Tibial nerve (tissue), 4 donors: Measurements from ENCODE around the gene SHLD1.

Experiments used
- CTCF ChIP-seq, 5 experiments: fragments of 200-600 bp in 3 of 5; fragments of 450-650 bp in 2 of 5; sonication (generic) in 3 of 5; IDR thresholded peaks; one replicate each; pipeline ENCODE4 v1.5.1; 2016 to 2019; ENCODE audit warnings: antibody characterized with exemption in 5 of 5, mild to moderate bottlenecking in 3 of 5, moderate library complexity in 2 of 5
- EP300 ChIP-seq, 2 donors: sonication (generic); formaldehyde crosslinking; IDR thresholded peaks; one replicate each; pipeline ENCODE4 v1.6.1; 2017; ENCODE audit warnings: antibody characterized with exemption in 2 of 2, mild to moderate bottlenecking in 1 of 2
- POLR2A ChIP-seq, 2 donors: fragments of 450-650 bp; IDR thresholded peaks; one replicate each; pipeline ENCODE4 v1.6.1; 2017; ENCODE audit warnings: antibody characterized with exemption in 2 of 2, mild to moderate bottlenecking in 2 of 2, moderate library complexity in 2 of 2

DNA sequence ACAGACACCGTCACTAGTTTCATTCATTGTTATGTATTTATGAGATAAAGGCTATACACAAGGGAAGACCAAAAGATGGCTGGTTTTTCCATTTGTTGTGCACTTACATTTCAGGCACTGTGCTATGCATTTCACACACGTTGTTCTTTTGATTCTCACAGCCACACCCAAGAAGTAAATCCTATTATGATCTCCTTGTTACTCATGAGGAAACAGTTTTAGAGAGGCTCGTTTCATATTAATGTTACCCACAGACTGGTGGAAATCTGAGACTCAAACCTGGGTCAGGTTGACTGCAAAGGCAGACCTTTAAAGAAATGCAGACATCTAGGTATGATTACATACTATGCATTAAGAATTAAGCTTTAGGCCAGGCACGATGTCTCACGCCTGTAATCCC is 34.9 kb downstream of the SHLD1 start:
- TF ChIP-seq POLR2A (IDR thresholded peaks at IDR 0.05) = no peak
- TF ChIP-seq CTCF (IDR thresholded peaks at IDR 0.05) = no peak
- no peak for TF ChIP-seq EP300 (IDR thresholded peaks at IDR 0.05)
